Measurements from ENCODE around the gene MYH16. TPM values are rescaled to one million over a fixed set of nuclear protein-coding genes. Genes with fewer than 3 reads are reported as not detected.

Gene MYH16
- total RNA-seq, 2 experiments from 2014 or later, result not detected

DNA sequence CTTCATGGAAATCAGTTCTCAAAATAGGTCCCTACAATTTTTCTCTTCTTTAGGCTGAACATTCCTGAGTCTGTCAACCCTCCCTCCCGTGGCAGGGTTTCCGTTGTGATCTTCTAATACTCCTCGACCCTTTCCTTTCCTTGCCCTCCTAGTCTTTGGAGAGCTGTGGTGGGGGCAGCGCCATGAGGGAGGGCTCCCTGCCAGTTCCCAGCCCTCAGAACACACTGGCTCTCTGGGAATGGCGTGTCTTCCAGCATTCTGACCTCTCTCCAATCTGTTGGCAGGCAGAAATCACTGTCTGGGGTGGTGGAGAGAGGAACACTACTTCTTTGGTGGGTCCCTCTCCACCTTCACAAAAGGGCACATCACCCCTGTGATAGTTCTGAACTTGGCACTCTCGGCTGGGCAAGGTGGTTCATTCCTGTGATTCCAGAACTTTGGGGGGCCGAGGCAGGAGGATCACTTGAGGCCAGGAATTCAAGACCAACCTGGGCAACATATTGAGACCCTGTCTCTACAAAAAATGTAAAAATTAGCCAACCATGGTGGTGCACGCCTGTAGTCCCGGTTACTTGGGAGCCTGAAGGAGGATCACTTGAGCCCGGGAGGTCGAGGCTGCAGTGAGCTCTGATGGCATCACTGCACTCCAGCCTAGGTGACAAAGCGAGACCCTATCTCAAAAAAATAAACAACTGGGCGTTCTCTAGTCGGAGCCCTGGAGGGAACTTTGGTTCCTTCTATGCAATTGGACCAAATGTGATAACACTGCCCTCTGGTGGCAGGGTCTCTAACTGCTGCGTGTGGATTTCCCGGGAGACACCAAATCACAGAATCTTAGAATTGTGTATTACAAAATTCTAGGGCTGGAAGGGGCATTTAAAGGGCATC lies 39.9 kb downstream of the MYH16 start:
- POLR2A ChIA-PET, result interaction anchor here (0.6 kb wide), 1 partner anchor 14 kb away, joined by 4 read pairs; no protein-coding TSS in a partner anchor
- CTCF ChIA-PET (ENCODE audit: unreplicated experiment), result no interaction called here
- Histone ChIP-seq H4K20me1 (ENCODE audit: insufficient read depth, low read length) (no peaks in the 10 kb centered on the region), H3K4me2 (ENCODE audit: low read length) (no peak overlapping the region), H3K4me1 (ENCODE audit: insufficient read depth, low read length, poor library complexity, severe bottlenecking) (no peaks in the 10 kb centered on the region), H3K36me3 (ENCODE audit: insufficient read depth, low read length) (no peaks in the 10 kb centered on the region), H3K79me2 (ENCODE audit: insufficient read depth, low read depth, low read length) (no peaks in the 10 kb centered on the region), H3K27ac (ENCODE audit: low read depth, low read length, poor library complexity, severe bottlenecking) (no peak overlapping the region), H3K9me2 (ENCODE audit: insufficient read depth, low read length) (no peaks in the 10 kb centered on the region), H3K9me3 (ENCODE audit: low read length) (no peaks in the 10 kb centered on the region), H3K4me3 (ENCODE audit: low read depth, low read length, poor library complexity, severe bottlenecking) (no peak overlapping the region), H2AFZ (ENCODE audit: low read length) (peak overlapping the region; percentile 30; the same call in 1 of the 2 replicates)
- intact Hi-C loops (cut with micrococcal nuclease; ENCODE audit: unreplicated experiment), result loop anchor here (1.0 kb wide), 1 partner anchor 272 kb away; no protein-coding TSS in a partner anchor
- no TSS peak for BruUV-seq (replicated peaks)
- TF ChIP-seq EZH2phosphoT487 (IDR thresholded peaks at IDR 0.05; ENCODE audit: borderline replicate concordance, low read depth, low read length), result no peak
- TF ChIP-seq, protein P1, sequence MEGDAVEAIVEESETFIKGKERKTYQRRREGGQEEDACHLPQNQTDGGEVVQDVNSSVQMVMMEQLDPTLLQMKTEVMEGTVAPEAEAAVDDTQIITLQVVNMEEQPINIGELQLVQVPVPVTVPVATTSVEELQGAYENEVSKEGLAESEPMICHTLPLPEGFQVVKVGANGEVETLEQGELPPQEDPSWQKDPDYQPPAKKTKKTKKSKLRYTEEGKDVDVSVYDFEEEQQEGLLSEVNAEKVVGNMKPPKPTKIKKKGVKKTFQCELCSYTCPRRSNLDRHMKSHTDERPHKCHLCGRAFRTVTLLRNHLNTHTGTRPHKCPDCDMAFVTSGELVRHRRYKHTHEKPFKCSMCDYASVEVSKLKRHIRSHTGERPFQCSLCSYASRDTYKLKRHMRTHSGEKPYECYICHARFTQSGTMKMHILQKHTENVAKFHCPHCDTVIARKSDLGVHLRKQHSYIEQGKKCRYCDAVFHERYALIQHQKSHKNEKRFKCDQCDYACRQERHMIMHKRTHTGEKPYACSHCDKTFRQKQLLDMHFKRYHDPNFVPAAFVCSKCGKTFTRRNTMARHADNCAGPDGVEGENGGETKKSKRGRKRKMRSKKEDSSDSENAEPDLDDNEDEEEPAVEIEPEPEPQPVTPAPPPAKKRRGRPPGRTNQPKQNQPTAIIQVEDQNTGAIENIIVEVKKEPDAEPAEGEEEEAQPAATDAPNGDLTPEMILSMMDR (conservative IDR thresholded peaks at IDR 0.05; ENCODE audit: low read length), result peak; percentile 96
- peak; percentile 70 for DNase-seq (ENCODE audit: low spot score)

DNA sequence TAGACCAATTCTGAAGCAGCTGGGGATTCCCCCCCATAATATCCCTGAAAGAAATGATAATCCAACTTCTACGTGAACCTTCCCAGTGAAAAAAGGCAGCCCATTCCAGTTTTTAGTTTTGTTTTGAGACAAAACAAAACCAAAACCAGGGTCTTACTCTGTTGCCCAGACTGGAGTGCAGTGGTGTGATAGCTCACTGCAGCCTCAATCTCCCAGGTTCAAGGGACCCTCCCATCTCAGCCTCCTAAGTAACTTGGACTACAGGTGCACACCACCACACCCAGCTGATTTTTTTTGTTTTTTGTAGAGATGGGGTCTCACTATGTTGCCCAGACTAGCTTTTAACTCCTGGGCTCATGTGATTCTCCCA lies 40.5 kb downstream of the MYH16 start:
- H3K36me3 ChIP-seq (ENCODE audit: insufficient read depth, low read length), result no peaks in the 10 kb centered on the region
- H4K20me1 ChIP-seq (ENCODE audit: insufficient read depth, low read length), result no peaks in the 10 kb centered on the region
- no peak overlapping the region for H3K4me2 ChIP-seq (ENCODE audit: low read length)
- peak overlapping the region; percentile 30; the same call in 1 of the 2 replicates for H2AFZ ChIP-seq (ENCODE audit: low read length)
- H3K9me2 ChIP-seq (ENCODE audit: insufficient read depth, low read length), result no peaks in the 10 kb centered on the region
- no peaks in the 10 kb centered on the region for H3K9me3 ChIP-seq (ENCODE audit: low read length)
- ChIA-PET CTCF (ENCODE audit: unreplicated experiment) (no interaction called here), POLR2A (no interaction called here)
- no TSS peak for BruUV-seq (replicated peaks)
- H3K4me1 ChIP-seq (ENCODE audit: insufficient read depth, low read length, poor library complexity, severe bottlenecking), result no peaks in the 10 kb centered on the region
- no peak for TF ChIP-seq EZH2phosphoT487 (IDR thresholded peaks at IDR 0.05; ENCODE audit: borderline replicate concordance, low read depth, low read length)
- TF ChIP-seq, protein P1 (conservative IDR thresholded peaks at IDR 0.05; ENCODE audit: low read length), result peak; percentile 52; the same call in 1 of the 2 replicates
- no peak overlapping the region for H3K27ac ChIP-seq (ENCODE audit: low read depth, low read length, poor library complexity, severe bottlenecking)
- intact Hi-C loops (cut with micrococcal nuclease; ENCODE audit: unreplicated experiment), result loop anchor here (1.0 kb wide), 1 partner anchor 273 kb away; no protein-coding TSS in a partner anchor
- DNase-seq (ENCODE audit: low spot score), result no peak
- H3K4me3 ChIP-seq (ENCODE audit: low read depth, low read length, poor library complexity, severe bottlenecking), result no peak overlapping the region
- no peaks in the 10 kb centered on the region for H3K79me2 ChIP-seq (ENCODE audit: insufficient read depth, low read depth, low read length)

DNA sequence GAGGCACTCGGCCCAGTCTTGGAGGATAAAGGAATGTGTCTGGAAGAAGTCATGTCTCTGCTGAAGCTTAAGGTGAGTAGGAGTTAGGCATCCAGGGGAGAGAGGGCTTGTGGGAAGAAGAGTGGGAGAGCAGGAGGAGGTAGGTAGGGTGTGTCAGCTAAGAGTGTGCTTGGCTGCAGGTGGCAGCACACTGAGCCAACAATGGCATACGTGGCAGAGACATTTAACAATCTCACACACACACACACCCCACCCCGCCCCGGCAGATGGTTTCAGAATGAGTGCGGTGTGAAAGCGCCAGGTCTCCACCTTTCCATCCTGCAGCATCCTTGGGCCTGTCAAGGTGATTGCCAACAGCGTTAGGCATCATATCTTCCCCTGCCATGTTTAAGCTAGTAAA lies 41.9 kb downstream of the MYH16 start:
- H3K4me2 ChIP-seq (ENCODE audit: low read length), result no peak overlapping the region
- H2AFZ ChIP-seq (ENCODE audit: low read length), result no peak overlapping the region
- H3K4me1 ChIP-seq (ENCODE audit: insufficient read depth, low read length, poor library complexity, severe bottlenecking), result no peaks in the 10 kb centered on the region
- intact Hi-C loops (cut with micrococcal nuclease; ENCODE audit: unreplicated experiment), result no loop called here
- H3K36me3 ChIP-seq (ENCODE audit: insufficient read depth, low read length), result no peaks in the 10 kb centered on the region
- H3K79me2 ChIP-seq (ENCODE audit: insufficient read depth, low read depth, low read length), result no peaks in the 10 kb centered on the region
- ChIA-PET POLR2A (interaction anchor here (0.7 kb wide), 1 partner anchor 1352 kb away, joined by 4 read pairs; no protein-coding TSS in a partner anchor), CTCF (ENCODE audit: unreplicated experiment) (no interaction called here)
- no TSS peak for BruUV-seq (replicated peaks)
- H3K4me3 ChIP-seq (ENCODE audit: low read depth, low read length, poor library complexity, severe bottlenecking), result no peak overlapping the region
- no peaks in the 10 kb centered on the region for H4K20me1 ChIP-seq (ENCODE audit: insufficient read depth, low read length)
- H3K9me3 ChIP-seq (ENCODE audit: low read length), result no peaks in the 10 kb centered on the region
- no peaks in the 10 kb centered on the region for H3K9me2 ChIP-seq (ENCODE audit: insufficient read depth, low read length)
- no peak for DNase-seq (ENCODE audit: low spot score)
- H3K27ac ChIP-seq (ENCODE audit: low read depth, low read length, poor library complexity, severe bottlenecking), result no peak overlapping the region
- TF ChIP-seq EZH2phosphoT487 (IDR thresholded peaks at IDR 0.05; ENCODE audit: borderline replicate concordance, low read depth, low read length), result no peak
